GM13977 (cell line): ENCODE data around the gene PKLR.
A peak's percentile ranks its signal among the peaks of the same experiment; 100 is the strongest.

Experiments
- DNase-seq: peaks from one replicate; pipeline ENCODE4 v3.0.0; 2012; ENCODE audit warnings: low spot score
- CTCF ChIP-seq: IDR thresholded peaks from 2 replicates; pipeline ENCODE4 v1.5.1; 2012; ENCODE audit warnings: mild to moderate bottlenecking, control low read depth; ENCODE audit not compliant: insufficient read depth; ENCODE audit errors: extremely low read depth, missing control alignments
- in situ Hi-C: fragments of 300-500 bp; cut with MboI; formaldehyde crosslinking; loops from one replicate; pipeline ENCODE4 v1.12.0; 2022; ENCODE audit warnings: low sequenced_read_pairs, low pct_unique_long_range_greater_than_20kb, mixed read lengths, inconsistent platforms; ENCODE audit not compliant: unreplicated experiment

PKLR gene

GRCh38 chr1:155260276-155260675, 41.0 kb downstream of the PKLR start:
- no peak for TF ChIP-seq CTCF
- in situ Hi-C loops = loop anchor here (25.0 kb wide), 1 partner anchor 327 kb away; no protein-coding TSS in a partner anchor
- no peak for DNase-seq

GRCh38 chr1:155256058-155256852, 45.0 kb downstream of the PKLR start:
- no peak for DNase-seq
- TF ChIP-seq CTCF = no peak
- in situ Hi-C loops = loop anchor here (25.0 kb wide), 1 partner anchor 331 kb away; no protein-coding TSS in a partner anchor

- peak; percentile 93 for DNase-seq
- in situ Hi-C loops = loop anchor here (25.0 kb wide), 1 partner anchor 332 kb away; no protein-coding TSS in a partner anchor
- no peak for TF ChIP-seq CTCF
Observed at GRCh38 chr1:155255243-155256007, 45.8 kb downstream of the PKLR start, which contains the start of gene ENTREP3. TSS of gene ENTREP3 (minus strand) at chr1:155255483. CDS start at chr1:155254877, 606 bp downstream.

- DNase-seq = no peak
- in situ Hi-C loops = loop anchor here (25.0 kb wide), 1 partner anchor 333 kb away; no protein-coding TSS in a partner anchor
- no peak for TF ChIP-seq CTCF
Observed at GRCh38 chr1:155254714-155255242, 46.5 kb downstream of the PKLR start.

- no peak for DNase-seq
- in situ Hi-C loops = loop anchor here (25.0 kb wide), 1 partner anchor 333 kb away; no protein-coding TSS in a partner anchor
- TF ChIP-seq CTCF = no peak
Observed at GRCh38 chr1:155254228-155254713, 47.0 kb downstream of the PKLR start.

GRCh38 chr1:155253797-155254196, 47.4 kb downstream of the PKLR start:
- TF ChIP-seq CTCF = no peak
- DNase-seq = no peak
- in situ Hi-C loops = loop anchor here (25.0 kb wide), 1 partner anchor 334 kb away; no protein-coding TSS in a partner anchor
